Measurements from ENCODE around the gene SRA1. TPM values are rescaled to one million over a fixed set of nuclear protein-coding genes. Genes with fewer than 3 reads are reported as not detected.

SRA1 gene
- total and polyA plus RNA-seq, 2 of the 8 experiments (the other 6 are each of a cell fraction or from before 2014, with no cell fraction given) = 27.4 to 39.4 TPM

- TF ChIP-seq CHD7 (IDR thresholded peaks at IDR 0.05; ENCODE audit: insufficient replicate concordance, low read length) (no peak), SAP30 (IDR thresholded peaks at IDR 0.05; ENCODE audit: insufficient read depth, insufficient replicate concordance, low read length) (no peak), CBX5 (IDR thresholded peaks at IDR 0.05; ENCODE audit: low read depth, low read length) (no peak), TBP (IDR thresholded peaks at IDR 0.05; ENCODE audit: low read depth, low read length) (no peak), NANOG (IDR thresholded peaks at IDR 0.05; ENCODE audit: insufficient read depth, low read depth, low read length, poor library complexity, severe bottlenecking) (no peak), TCF12 (IDR thresholded peaks at IDR 0.05; ENCODE audit: low read depth, low read length) (no peak), PHF8 (conservative IDR thresholded peaks at IDR 0.05; ENCODE audit: low read depth, low read length) (no peak), RAD21 (IDR thresholded peaks at IDR 0.05 in 1 of 2, conservative IDR thresholded peaks at IDR 0.05 in 1 of 2; ENCODE audit: low read depth in 2 of 2, low read length in 2 of 2) (no peak), GABPA (IDR thresholded peaks at IDR 0.05; ENCODE audit: borderline replicate concordance, insufficient read depth, low read length) (no peak)
These were observed 16.9 kb upstream of the SRA1 start (continued) for GRCh38 chr5:140574165-140574564.

All from H1 (cell line).